BE2C (cell line): ENCODE measurements around the gene ZSWIM9.

Experiments used
- DNase-seq: peaks from one replicate; pipeline ENCODE4 v3.0.0-alpha.2; 2020
- H3K27me3 ChIP-seq: fragments of 250-450 bp; sonication (Bioruptor Pico); 2 replicates; pipeline ENCODE4 v1.5.1; 2020; ENCODE audit warnings: mild to moderate bottlenecking
- H3K36me3 ChIP-seq: fragments of 250-450 bp; sonication (Bioruptor Pico); 2 replicates; pipeline ENCODE4 v1.5.1; 2020; ENCODE audit warnings: mild to moderate bottlenecking
- H3K4me1 ChIP-seq: fragments of 250-450 bp; sonication (Bioruptor Pico); 2 replicates; pipeline ENCODE4 v1.5.1; 2020
- H3K4me3 ChIP-seq: 2 replicates; pipeline ENCODE4 v1.5.1; 2011; ENCODE audit warnings: low read depth, low read length
- H3K9me3 ChIP-seq: fragments of 250-450 bp; sonication (Bioruptor Pico); 2 replicates; pipeline ENCODE4 v1.5.1; 2020
- TF ChIP-seq, protein P1 (sequence below): IDR thresholded peaks from 2 replicates; pipeline ENCODE4 v1.5.1; 2012; ENCODE audit warnings: mild to moderate bottlenecking, low read depth, low read length

Gene ZSWIM9

DNA sequence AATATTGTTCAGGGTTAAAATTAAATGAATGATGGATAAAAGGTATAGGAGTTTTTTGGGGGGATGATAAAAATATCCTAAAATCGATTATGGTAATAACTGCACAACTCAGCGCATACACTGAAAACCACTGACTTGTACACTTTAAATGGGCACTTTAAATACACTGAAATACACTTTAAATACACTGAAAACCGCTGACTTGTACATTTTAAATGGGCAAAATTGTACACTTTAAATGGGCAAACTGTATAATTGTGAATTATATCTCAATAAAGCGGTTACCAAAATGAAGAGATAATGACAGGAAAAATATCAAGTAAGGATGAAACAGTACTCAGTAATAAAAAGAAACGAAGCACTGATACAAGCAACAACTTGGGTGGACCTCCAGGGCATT lies 1.8 kb upstream of the ZSWIM9 start:
- no peak for DNase-seq
- H3K9me3 ChIP-seq, result no peaks in the 10 kb centered on the region
- H3K36me3 ChIP-seq, result peaks cover 10% of the 10 kb centered on the region
- 0 out of 2 replicates have a peak, but pooled peaks cover 2% of the 10 kb centered on the region for H3K27me3 ChIP-seq
- TF ChIP-seq, protein P1, sequence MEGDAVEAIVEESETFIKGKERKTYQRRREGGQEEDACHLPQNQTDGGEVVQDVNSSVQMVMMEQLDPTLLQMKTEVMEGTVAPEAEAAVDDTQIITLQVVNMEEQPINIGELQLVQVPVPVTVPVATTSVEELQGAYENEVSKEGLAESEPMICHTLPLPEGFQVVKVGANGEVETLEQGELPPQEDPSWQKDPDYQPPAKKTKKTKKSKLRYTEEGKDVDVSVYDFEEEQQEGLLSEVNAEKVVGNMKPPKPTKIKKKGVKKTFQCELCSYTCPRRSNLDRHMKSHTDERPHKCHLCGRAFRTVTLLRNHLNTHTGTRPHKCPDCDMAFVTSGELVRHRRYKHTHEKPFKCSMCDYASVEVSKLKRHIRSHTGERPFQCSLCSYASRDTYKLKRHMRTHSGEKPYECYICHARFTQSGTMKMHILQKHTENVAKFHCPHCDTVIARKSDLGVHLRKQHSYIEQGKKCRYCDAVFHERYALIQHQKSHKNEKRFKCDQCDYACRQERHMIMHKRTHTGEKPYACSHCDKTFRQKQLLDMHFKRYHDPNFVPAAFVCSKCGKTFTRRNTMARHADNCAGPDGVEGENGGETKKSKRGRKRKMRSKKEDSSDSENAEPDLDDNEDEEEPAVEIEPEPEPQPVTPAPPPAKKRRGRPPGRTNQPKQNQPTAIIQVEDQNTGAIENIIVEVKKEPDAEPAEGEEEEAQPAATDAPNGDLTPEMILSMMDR, result no peak
- peaks cover 4% of the 10 kb centered on the region; the same call in 1 of the 2 replicates for H3K4me1 ChIP-seq
- H3K4me3 ChIP-seq, result no peak overlapping the region

DNA sequence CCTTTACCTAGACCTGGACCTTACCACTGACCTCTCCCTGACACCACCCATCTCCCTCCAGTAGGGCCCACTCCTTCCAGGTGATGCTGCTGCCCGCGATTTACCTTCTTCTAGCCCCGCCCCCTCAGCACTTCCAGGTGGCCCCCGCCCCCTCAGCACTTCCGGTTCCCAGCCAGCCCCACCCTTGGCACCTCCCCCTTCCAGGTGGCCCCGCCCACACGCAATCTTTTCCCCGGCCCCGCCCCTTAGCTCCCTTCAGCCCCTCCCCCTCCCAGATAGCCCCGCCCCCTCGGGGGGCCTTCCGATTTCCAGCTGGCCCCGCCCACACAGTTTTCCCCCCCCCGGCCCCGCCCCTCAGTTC lies 922 bp upstream of the ZSWIM9 start:
- Histone ChIP-seq H3K4me1 (peaks cover 4% of the 10 kb centered on the region; the same call in 1 of the 2 replicates), H3K27me3 (0 out of 2 replicates have a peak, but pooled peaks cover 2% of the 10 kb centered on the region), H3K9me3 (no peaks in the 10 kb centered on the region), H3K4me3 (peak overlapping the region; percentile 80), H3K36me3 (peaks cover 3% of the 10 kb centered on the region)
- peak; percentile 86 for DNase-seq
- TF ChIP-seq, protein P1, result no peak

DNA sequence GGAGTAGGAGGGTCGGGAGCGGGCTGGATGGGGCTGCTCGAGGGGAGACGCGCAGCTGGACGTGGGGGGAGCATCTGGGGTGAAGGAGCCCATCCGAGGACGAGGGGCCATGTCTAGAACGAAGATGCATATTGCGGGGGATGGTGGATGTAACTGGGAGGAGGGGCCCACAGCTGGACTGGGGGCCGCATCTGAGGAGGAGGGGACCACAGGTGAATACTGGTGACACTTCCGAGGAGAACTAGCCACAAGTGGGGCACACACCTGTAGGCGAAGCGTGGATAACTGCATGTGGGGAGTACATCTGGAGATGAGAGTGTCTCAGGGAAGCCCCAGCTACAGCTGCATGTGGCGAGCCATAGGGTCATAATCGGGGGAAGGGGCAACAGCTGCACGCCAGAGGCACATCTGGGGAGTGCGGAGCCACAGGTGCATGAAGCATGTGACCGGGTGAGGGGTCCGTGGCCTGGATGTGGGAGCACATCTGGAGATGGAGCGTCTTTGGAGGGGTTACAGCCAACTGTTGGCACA lies 402 bp downstream of the ZSWIM9 start:
- 0 out of 2 replicates have a peak, but pooled peaks cover 2% of the 10 kb centered on the region for H3K27me3 ChIP-seq
- no peaks in the 10 kb centered on the region for H3K36me3 ChIP-seq
- no peaks in the 10 kb centered on the region for H3K9me3 ChIP-seq
- H3K4me1 ChIP-seq, result peaks cover 4% of the 10 kb centered on the region; the same call in 1 of the 2 replicates
- TF ChIP-seq, protein P1, result no peak
- peak overlapping the region; percentile 80 for H3K4me3 ChIP-seq
- DNase-seq, result no peak

DNA sequence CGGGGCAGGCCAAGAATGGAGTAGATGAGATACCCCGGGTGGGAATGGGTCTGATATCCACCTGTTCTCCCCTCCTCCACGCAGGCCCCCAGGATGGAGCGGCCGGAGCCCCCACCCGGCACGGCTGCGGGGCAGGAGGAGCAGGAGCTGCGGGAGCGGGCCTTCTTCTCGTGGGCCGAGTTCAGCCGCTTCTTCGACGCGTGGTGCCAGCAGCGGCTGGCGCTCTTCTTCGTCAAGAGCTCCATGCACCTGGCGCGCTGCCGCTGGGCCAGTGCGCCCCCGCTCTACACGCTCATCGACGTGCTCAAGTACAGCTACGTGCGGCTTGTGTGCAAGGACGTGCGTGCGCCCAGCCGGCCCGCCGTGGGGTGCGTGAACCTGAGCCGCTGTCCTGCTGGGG lies 1.2 kb downstream of the ZSWIM9 start:
- no peaks in the 10 kb centered on the region for H3K9me3 ChIP-seq
- H3K27me3 ChIP-seq, result 0 out of 2 replicates have a peak, but pooled peaks cover 2% of the 10 kb centered on the region
- H3K4me1 ChIP-seq, result peaks cover 4% of the 10 kb centered on the region; the same call in 1 of the 2 replicates
- DNase-seq, result no peak
- H3K4me3 ChIP-seq, result no peak overlapping the region
- TF ChIP-seq, protein P1, result no peak
- H3K36me3 ChIP-seq, result no peaks in the 10 kb centered on the region

DNA sequence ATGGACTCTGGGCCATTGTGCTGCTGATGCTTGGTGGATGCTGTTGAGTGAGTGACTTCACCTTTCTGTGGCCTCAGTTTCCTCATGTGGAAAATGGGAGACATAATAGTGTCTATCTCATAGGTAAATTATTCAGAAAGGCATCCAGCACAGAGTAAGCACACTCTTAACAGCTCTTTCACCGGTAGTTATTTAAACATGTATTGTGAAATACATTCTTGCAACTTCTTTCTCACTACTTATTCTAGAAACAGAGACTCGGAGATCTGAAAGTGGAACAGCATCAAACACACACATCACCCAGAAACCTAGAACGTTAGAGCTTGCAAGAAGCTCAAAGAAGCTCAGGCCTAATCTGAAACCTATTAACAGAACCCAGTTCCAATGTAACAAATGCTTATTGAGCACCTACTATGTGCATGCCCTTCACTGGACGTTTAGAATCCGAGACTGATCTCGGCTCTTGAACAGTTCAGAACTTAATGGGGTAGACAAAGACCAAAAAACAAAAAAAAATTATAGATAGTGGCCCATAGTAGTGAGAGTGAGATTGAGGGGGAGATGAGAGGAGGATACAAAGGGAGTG lies 4.1 kb downstream of the ZSWIM9 start:
- Histone ChIP-seq H3K27me3 (no peaks in the 10 kb centered on the region), H3K4me1 (no peaks in the 10 kb centered on the region), H3K36me3 (no peaks in the 10 kb centered on the region), H3K9me3 (no peaks in the 10 kb centered on the region), H3K4me3 (no peak overlapping the region)
- DNase-seq, result no peak
- TF ChIP-seq, protein P1, result no peak

DNA sequence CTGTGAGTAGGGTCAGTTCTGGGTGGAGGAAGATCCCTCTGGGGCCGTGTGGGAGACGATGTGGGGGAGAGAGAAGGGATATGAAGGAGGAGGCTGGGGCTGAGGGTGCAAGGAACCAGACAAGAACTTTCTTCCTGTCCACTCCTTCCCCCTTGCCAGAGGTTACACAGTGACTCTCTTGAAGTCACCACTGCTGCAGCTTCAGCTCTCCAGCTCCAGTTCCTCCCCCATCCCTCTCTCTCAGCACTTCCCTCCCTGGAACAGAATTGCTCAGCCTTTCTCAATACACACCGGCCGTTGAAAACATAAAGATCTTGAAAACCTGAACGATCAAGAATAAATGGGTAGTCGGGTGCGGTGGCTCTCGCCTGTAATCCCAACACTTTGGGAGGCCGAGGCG lies 5.1 kb downstream of the ZSWIM9 start:
- Histone ChIP-seq H3K36me3 (no peaks in the 10 kb centered on the region), H3K27me3 (no peaks in the 10 kb centered on the region), H3K9me3 (no peaks in the 10 kb centered on the region), H3K4me1 (no peaks in the 10 kb centered on the region), H3K4me3 (no peak overlapping the region)
- TF ChIP-seq, protein P1, result no peak
- no peak for DNase-seq
